Activated T-helper 2 cell treated with anti-CD3 and anti-CD28 coated beads, Interferon-gamma antibody, Interleukin-2, Interleukin-4, amounts not matched to agents 10 μg/mL and 5 μg/mL and 100 μg/mL, durations not matched to agents 14 hours and 24 hours and 36 hours (primary cell): Measurements from ENCODE around the gene GLCE. TPM values are rescaled to one million over a fixed set of nuclear protein-coding genes. Genes with fewer than 3 reads are reported as not detected.

Source experiments
- DNase-seq: peaks from one replicate; pipeline ENCODE4 v3.0.0; 2021; ENCODE audit warnings: low spot score
- H3K27ac Mint-ChIP-seq: one replicate; pipeline ENCODE4 v1.8.0; 2021; ENCODE audit warnings: mixed read lengths
- H3K27me3 Mint-ChIP-seq: one replicate; pipeline ENCODE4 v1.8.0; 2021; ENCODE audit warnings: low read depth, mixed read lengths
- H3K36me3 Mint-ChIP-seq: one replicate; pipeline ENCODE4 v1.8.0; 2021; ENCODE audit warnings: low read depth, mixed read lengths
- H3K4me1 Mint-ChIP-seq: one replicate; pipeline ENCODE4 v1.8.0; 2021; ENCODE audit warnings: low read depth, mixed read lengths
- H3K4me3 Mint-ChIP-seq: one replicate; pipeline ENCODE4 v1.8.0; 2021; ENCODE audit warnings: low read depth, mild to moderate bottlenecking, moderate library complexity, mixed read lengths
- H3K9me3 Mint-ChIP-seq: one replicate; pipeline ENCODE4 v1.8.0; 2021; ENCODE audit warnings: mixed read lengths
- intact Hi-C: fragments of 100-400 bp; cut with micrococcal nuclease; formaldehyde crosslinking; loops from one replicate; pipeline ENCODE4 v1.15.1; 2023
- total RNA-seq: library from RNA; stranded (reverse); gene quantifications from 2 replicates; pipeline ENCODE4 v1.2.3, GENCODE V29; 2022

GLCE gene
- total RNA-seq, 1 donor from 2014 or later = 2.5 TPM

DNA sequence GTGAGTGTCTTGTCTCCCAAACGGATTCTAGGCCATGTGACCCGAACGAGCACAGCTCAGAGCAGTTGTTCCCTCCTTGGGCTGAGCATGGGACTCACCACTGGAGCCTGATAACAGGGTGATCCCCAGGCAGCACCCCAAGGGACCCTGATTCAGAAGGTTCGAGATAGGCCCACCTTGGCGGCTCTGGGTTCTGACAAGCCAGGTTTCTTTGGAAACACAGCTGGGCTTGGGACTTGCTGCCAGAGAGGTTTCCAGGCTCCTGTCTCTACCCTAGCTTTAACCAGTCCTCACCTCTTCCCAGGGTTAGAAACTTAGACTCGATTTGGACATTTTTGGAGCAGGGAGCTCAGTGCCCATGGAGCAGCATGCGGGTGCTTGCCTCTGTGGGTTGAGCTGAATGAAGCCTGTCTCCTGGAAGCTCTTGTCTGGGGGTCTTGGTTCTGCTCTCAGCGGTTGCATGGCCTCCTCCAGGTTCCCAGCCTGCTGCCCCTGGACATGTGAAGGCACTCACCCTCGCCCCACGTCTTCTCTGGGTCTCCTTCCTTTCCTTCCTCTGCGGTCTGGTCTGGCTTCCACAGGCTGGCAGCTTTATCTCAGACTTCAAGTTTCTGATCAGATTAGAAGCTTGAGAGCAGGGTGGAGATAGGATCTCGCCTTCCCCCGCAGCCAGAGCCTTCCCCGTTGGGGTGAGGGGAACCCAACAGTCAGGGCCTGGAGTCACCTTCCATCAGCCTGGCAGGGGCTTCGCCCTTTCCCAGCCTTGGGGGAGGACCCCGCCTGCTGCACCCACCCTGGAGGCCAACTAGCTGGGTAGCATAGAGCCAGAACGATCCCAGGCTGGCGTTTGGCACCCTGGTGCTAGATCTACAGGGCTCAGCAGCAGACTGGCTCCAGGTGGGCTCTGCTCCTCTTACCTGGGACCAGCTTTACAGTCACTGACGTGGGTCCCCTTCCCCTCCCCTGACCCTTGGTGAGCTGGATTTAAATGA, 159.2 kb downstream of the GLCE start:
- DNase-seq = no peak
- Mint-ChIP-seq H3K4me1 (peaks cover 21% of the 10 kb centered on the region), H3K27ac (no peak overlapping the region), H3K4me3 (no peak overlapping the region), H3K9me3 (no peaks in the 10 kb centered on the region), H3K36me3 (no peaks in the 10 kb centered on the region), H3K27me3 (peaks cover 33% of the 10 kb centered on the region)
- intact Hi-C loops = loop anchor here (1.0 to 10.0 kb wide), 5 partner anchors 148 to 1228 kb away; no protein-coding TSS in a partner anchor

GRCh38 chr15:69320977-69321554, 160.6 kb downstream of the GLCE start:
- H3K27ac Mint-ChIP-seq = peak overlapping the region; percentile 50
- no peak overlapping the region for H3K4me3 Mint-ChIP-seq

More at GRCh38 chr15:69320977-69321554, 160.6 kb downstream of the GLCE start:
- intact Hi-C loops = loop anchor here (1.0 to 10.0 kb wide), 5 partner anchors 146 to 1226 kb away; no protein-coding TSS in a partner anchor
- Mint-ChIP-seq H3K36me3 (no peaks in the 10 kb centered on the region), H3K4me1 (peaks cover 21% of the 10 kb centered on the region), H3K9me3 (no peaks in the 10 kb centered on the region), H3K27me3 (peaks cover 40% of the 10 kb centered on the region)
- no peak for DNase-seq

Other genes starting within 250 kb of the GLCE start
- gene SPESP1, start 230.1 kb upstream of the GLCE start, total RNA-seq = 0.97 and 2.1 TPM in 2 replicates
- gene NOX5, start 145.9 kb upstream of the GLCE start, total RNA-seq = 0.21 TPM in 1 of 2 replicates, not detected in the other
- gene PAQR5, start 138.3 kb downstream of the GLCE start, total RNA-seq = not detected in 2 replicates